Neural progenitor cell (in vitro differentiated cells): ENCODE data around the gene ALDH1L1.

ENCODE experiments used
- CTCF ChIP-seq: fragments of 200-600 bp; sonication (generic); IDR thresholded peaks from 2 replicates; pipeline ENCODE4 v1.5.1; 2017; ENCODE audit warnings: antibody characterized with exemption, mild to moderate bottlenecking
- EZH2 ChIP-seq: fragments of 200-600 bp; sonication (generic); IDR thresholded peaks from 2 replicates; pipeline ENCODE4 v1.6.1; 2017; ENCODE audit warnings: antibody characterized with exemption, mild to moderate bottlenecking, moderate library complexity
- EZH2phosphoT487 ChIP-seq: fragments of 200-600 bp; sonication (generic); IDR thresholded peaks from 2 replicates; pipeline ENCODE4 v1.6.1; 2017; ENCODE audit warnings: antibody characterized with exemption

GRCh38 chr3:126107957-126108675 is 72.3 kb downstream of the ALDH1L1 start:
- TF ChIP-seq CTCF (no peak), EZH2phosphoT487 (no peak), EZH2 (no peak)
